NCI-H2196 (cell line): Measurements from ENCODE around the gene ELANE.
"Not testable (repeated sequence)": the region's sequence is repeated elsewhere in the genome, so short reads cannot be mapped to it uniquely, and the experiment has no call there.

Experiments used
- DNase-seq: peaks from one replicate; lab custom pipeline; 2025; ENCODE audit not compliant: unreplicated experiment; lab: John Stamatoyannopoulos, UW

The ELANE gene

DNA sequence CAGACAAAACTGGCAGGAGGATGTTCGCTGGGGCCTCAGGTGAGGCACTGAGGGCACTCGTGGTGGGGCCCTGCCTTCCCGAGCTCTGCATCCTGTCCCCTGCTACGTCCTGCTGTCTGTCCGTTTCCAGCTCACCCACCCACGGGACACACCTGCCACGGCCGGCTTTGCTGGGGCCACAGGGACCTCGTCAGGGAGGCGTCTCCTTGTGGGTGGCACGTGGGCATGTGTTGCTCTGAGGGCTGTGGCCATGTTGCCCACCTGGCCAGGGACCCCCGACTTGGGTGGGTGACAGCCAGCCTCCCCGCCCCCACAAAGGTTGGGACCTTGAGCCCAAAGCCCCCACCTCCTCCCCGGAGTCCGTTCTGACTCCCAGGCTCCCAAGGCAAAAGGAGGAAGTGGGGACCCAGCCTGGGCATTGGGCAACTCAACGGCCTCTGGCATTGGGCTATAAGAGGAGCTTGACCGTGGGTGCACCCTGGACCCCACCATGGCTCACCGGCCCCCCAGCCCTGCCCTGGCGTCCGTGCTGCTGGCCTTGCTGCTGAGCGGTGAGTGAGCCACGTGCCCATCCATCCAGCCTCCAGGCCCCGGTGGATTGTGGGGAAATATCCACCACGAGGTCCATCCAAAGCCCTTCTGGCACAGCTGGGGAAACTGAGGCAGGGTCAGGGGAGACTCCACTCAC, 11.4 kb upstream of the ELANE start, which contains the start of gene PRTN3:
Gene PRTN3 (plus strand): TSS at position 481 of the 688 bp plus-strand sequence. CDS start 10 bp downstream, at position 491.
- DNase-seq, result no peak

DNA sequence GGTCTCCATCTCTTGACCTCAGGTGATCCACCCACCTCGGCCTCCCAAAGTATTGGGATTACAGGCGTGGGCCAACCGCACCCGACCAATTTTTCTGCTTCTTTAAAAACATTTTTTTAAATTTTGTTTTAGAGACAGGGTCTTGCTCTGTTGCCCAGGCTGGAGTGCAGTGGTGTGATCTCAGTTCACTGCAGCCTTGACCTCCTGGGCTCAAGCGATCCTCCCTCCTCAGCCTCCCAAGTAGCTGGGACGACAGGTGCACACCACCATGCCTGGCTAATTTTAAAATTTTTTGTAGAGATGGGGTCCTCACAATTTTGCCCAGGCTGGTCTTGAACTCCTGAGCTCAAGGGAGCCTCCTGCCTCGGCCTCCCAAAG, 9.3 kb upstream of the ELANE start:
- not testable (repeated sequence) for DNase-seq

DNA sequence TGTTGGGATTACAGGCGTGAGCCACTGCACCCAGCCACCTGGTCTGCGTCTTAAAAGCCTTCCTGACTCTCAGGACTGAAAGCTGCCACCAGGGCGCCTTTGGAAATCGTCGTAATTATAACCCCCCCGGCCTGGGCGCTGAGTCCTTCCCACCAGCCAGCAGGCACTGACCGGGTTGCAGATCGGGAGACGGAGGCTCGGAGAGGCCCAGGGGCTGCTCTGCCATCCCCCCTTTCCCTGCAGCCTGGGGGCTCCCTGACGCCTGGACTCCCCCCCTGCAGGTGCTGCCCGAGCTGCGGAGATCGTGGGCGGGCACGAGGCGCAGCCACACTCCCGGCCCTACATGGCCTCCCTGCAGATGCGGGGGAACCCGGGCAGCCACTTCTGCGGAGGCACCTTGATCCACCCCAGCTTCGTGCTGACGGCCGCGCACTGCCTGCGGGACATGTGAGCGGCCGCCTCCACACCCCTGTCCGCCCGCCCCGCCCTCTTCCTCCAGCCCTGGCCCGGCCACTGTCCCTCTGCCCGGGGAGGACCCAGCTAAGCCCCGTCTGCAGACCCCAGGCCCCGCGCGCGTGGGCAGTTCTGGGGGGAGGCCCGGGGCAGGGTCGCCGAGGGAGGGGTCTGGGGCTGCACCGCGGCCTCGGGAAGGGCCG, 8.8 kb upstream of the ELANE start:
- peak; percentile 29 for DNase-seq

DNA sequence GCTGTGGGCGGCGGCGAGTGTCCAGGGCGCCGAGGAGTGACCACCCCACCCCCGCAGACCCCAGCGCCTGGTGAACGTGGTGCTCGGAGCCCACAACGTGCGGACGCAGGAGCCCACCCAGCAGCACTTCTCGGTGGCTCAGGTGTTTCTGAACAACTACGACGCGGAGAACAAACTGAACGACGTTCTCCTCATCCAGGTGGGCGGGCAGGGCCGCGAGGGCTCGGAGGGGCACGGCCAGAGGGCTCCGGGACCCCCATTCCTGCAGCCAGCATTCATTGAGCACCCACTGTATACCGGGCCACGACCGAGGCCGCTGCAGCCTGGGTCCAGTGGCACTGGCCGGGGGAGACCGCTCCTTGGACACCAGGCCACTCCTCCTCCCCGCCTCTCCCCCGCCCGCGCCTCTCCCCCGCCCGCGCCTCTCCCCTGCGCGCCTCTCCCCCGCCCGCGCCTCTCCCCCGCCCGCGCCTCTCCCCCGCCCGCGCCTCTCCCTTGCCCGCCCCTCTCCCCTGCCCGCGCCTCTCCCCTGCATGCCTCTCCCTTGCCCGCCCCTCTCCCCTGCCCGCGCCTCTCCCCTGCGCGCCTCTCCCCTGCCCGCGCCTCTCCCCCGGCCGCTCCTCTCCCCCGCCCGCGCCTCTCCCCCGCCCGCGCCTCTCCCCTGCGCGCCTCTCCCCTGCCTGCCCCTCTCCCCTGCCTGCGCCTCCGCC, 8.1 kb upstream of the ELANE start:
- no peak for DNase-seq

DNA sequence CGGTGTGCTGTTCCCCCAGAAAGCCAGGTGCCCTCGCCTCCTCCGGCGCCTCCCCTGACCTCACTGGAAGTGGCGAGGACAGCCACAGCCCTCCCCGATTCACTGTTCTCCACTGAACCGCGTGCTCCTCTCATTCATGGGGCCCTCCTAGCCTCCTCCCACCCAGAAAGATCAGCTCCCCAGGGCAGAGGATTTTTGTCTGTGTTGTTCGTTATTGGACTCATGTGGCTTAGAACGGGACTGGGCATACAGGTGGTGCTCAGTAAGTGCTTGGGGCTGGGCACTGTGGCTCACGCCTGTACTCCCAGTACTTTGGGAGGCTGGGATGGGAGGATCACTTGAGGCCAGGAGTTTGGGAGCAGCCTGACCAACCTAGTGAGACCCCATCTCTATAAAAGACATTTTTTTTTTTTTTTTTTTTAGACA, 7.5 kb upstream of the ELANE start:
- DNase-seq, result peak; percentile 28

DNA sequence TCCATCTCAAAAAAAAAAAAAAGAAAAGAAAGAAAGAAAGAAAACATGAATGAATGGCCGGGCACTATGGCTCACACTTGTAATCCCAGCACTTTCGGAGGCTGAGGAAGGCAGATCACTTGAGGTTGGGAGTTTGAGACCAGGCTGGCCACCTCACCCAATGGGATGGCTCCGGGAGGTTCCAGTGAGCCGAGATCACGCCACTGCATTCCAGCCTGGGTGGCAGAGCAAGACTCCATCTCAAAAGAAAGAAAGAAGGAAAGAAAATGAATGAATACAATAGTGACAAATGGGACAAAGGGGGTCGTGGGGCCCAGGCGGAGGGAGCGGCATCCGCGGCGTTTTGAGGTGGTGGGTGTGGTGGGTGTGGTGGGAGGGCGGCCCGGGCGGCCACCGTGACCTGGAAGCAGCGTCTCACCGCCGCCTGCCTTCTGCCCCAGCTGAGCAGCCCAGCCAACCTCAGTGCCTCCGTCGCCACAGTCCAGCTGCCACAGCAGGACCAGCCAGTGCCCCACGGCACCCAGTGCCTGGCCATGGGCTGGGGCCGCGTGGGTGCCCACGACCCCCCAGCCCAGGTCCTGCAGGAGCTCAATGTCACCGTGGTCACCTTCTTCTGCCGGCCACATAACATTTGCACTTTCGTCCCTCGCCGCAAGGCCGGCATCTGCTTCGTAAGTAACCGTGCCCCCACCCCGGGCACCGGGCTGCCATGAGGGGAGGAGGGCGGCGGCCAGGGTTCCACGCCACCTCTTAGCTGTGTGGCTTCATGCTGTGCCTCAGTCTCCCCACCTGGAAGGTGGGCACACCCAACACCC, 6.2 kb upstream of the ELANE start:
- no peak for DNase-seq

DNA sequence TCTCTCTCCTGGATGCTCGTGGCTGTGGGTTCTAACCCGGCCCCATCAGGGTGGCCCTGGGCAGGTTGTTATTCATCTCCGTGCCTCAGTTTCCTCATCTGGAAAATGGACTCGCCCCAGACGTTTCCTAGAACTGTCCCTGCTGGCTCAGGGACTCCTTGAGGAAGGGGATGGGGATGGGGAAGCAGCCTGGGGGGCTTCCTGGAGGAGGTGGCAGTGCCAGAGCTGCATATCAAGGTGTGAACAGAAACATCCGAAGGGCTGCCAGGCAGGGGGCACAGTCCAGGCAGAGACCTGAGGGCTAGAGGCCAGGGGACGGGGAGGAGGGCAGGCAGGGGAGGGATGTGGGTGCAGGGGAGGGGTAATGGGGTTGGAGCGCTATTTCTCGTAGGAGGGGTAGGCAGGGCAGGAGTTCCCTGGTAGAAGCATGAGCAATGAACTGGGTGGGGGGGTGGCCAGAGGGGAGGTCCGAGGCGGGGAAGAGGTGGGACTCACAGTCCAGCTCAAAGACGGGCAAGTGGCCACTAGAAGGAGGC, 3.6 kb upstream of the ELANE start:
- no peak for DNase-seq

DNA sequence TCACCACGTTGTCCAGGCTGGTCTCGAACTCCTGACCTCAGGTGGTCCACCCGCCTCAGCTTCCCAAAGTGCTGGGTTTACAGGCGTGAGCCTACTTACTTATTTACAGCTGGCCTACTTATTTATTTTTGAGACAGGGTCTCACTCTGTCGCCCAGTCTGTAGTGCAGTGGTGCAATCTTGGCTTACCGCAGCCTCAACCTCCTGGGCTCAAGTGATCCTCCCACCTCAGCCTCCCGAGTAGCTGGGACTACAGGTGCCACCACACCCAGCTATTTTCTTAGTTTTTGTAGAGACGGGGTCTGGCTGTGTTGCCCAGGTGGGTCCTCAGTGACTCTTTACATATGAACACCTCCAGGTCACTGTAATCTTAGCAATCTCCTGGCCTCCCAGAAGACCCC, 2.9 kb upstream of the ELANE start:
- DNase-seq, result not testable (repeated sequence)

DNA sequence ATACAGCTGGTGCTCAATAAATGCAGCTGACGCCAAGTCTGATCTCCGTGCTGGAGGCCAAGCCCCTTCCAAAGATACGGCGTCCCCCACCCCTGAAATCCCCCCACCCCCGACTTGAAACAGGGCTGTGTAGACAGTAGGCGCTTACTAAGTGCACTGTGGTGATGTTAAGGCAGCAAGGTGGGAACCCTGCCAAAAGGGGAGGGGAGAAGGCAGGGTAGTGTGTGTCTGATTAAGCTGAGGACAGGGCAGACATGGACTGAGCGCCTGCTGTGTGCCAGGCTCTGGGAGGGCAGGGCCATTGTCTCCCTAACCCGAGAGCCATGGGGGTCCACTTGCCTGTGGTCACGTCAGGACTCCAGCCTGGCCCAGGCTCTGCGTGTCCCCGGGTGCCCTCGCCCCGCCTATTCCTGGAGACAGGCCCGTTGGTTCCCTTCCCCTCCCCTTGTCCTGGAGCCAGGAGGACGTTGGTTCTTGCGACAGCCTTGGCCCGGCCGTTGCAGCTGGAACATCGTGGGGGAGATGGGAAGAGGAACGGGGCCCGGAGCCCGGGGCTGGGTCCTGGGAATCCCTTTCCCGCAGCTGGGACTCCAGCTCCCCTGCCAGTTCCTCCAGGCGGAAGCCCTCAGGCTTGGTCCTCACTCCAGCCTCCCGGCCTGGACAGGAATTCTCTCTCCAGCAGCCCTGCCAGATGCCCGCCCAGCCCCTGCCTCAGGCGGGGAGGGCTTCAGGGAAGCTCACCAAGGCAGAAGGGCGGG, 1.7 kb upstream of the ELANE start:
- DNase-seq, result peak; percentile 90

DNA sequence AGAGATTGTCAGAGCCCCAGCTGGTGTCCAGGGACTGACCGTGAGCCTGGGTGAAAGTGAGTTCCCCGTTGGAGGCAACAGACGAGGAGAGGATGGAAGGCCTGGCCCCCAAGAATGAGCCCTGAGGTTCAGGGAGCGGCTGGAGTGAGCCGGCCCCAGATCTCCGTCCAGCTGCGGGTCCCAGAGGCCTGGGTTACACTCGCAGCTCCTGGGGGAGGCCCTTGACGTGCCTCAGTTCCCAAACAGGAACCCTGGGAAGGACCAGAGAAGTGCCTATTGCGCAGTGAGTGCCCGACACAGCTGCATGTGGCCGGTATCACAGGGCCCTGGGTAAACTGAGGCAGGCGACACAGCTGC, 1.1 kb upstream of the ELANE start:
- DNase-seq, result no peak

DNA sequence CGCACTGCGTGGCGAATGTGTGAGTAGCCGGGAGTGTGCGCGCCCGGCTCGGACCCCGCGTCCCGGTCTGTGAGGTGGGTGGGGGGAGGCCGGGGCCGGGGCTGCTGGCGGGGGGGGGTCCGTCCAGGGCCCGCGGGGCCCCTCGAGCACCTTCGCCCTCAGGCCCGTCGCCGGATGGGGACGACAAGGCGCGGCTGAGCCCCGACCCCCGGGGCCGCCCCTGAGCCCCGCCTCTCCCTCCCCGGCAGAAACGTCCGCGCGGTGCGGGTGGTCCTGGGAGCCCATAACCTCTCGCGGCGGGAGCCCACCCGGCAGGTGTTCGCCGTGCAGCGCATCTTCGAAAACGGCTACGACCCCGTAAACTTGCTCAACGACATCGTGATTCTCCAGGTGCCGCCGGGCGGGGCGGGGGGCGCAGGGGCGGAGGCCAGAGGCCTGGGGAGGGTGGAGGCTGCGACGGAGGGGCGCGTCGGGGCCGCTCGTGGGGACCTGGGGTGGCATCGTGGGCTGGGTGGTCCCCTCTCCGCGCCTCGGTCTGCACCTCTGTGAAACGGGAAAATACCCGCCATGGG, 997 bp downstream of the ELANE start:
- DNase-seq, result no peak

DNA sequence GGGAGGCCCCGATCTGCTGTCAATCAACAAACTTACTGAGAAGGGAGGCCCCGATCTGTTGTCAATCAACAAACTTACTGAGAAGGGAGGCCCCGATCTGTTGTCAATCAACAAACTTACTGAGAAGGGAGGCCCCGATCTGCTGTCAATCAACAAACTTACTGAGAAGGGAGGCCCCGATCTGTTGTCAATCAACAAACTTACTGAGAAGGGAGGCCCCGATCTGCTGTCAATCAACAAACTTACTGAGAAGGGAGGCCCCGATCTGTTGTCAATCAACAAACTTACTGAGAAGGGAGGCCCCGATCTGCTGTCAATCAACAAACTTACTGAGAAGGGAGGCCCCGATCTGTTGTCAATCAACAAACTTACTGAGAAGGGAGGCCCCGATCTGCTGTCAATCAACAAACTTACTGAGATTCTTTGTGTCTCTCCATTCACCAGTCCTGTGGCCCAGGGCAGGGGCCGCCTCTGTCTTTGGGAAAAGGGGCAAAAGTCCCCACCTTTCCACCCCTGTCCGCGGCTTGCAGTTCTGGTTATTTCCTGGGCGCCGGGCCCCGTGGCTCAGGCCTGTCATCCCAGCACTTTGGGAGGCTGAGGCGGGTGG, 1.6 kb downstream of the ELANE start:
- not testable (repeated sequence) for DNase-seq

DNA sequence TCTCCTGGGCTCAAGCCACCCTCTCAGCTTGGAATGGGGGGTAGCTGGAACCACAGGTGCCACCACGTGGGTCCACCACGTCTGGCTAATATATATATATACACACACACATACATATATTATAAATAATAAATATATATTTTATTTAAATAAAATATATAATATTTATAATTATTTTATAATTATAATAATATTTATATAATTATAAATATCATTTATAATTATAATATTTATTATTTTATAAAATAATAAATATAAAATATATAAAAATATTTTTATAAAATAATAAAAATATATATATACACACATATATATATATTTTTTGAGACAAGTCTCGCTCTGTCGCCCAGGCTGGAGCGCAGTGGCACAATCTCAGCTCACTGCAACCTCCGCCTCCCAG, 2.4 kb downstream of the ELANE start:
- DNase-seq, result no peak

DNA sequence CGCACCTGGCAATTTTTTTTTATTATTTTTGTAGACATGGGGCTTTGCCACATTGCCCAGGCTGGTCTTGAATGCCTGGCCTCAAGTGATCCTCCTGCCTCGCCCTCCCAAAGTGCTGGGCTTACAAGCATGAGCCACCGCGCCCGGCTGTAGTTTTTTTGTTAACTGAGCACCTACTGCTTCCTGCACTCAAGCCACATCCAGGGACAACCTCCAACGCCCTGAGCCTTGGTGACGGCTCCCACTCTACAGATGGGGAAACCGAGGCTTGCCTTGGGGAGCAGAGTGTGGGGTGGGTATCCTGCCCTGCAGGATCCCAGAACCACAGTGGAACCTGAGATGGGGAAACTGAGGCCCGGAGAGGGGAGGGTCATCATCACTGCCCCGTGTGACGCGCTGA, 3.0 kb downstream of the ELANE start:
- DNase-seq, result no peak

DNA sequence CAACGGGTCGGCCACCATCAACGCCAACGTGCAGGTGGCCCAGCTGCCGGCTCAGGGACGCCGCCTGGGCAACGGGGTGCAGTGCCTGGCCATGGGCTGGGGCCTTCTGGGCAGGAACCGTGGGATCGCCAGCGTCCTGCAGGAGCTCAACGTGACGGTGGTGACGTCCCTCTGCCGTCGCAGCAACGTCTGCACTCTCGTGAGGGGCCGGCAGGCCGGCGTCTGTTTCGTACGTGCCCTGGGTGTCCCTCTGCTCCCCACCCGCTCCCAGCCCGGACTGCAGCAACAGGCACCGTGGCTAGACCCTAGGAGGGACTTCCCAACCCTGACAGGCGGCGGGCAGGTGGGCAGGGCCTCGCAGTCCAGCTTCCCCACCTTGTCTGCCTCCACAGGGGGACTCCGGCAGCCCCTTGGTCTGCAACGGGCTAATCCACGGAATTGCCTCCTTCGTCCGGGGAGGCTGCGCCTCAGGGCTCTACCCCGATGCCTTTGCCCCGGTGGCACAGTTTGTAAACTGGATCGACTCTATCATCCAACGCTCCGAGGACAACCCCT, 3.5 kb downstream of the ELANE start:
- DNase-seq, result no peak

DNA sequence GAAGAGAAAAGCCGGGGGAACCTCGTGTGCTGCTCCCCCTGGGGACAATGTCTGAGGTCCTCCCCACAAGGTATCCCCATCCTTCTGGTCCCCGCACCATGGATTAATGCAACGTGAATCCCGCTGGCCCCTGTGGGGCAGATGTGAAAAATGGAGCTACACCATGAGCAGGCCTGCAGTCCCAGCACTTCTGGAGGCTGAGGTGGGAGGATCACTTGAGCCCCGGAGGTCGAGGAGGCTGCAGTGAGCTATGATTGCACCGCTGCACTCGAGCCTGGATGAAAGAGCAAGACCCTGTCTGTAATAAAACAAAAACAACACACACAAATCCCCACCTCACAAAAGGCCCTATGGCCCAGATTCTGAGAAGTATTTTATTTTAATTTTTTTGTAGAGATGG, 6.2 kb downstream of the ELANE start:
- DNase-seq, result no peak

DNA sequence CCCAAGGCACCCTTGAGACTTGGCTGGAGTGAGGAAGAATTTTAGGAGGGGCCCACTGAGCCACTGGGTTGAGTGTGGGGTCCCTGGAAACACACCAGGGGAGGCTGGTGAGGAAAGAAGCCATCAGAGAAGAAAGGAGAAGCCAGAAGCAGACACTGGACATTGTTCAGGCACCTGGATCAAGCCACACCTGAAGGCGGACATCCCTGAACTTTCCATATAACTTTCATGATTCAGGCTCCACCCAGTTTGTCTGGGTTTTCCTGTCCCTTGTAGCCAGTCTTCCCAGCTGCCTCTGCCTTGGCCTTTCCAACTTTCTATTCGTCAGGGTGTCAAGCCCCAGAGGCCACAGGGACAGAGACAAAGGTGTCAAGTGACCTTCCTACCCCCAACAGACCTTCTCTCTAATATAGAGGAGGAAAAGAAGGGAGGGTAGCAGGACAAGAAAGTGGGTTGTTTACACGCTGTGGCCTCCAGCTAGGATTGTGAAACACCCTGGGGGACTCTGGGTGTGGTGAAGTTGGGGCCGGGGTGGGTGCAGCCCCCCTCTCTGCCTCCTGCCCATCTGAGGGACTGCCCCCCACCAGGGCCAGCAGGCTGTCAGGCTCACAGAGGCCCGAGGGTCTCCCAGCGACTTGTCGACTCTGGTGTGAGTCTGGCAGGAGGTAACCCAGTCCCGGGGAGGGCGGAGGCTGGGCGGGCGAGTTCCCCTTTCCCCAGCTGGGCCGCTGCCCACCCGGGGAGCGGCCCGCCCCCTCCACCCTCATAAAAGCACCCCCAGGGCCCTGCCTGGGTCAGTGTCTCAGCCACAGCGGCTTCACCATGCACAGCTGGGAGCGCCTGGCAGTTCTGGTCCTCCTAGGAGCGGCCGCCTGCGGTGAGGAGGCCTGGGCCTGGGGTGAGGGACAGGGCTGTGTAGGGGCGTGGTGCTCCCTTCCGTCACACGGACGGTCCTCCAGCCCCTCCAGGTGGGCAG, 7.1 kb downstream of the ELANE start, which contains the start of gene CFD:
Gene CFD (plus strand): TSS at position 797 of the 976 bp plus-strand sequence. CDS start 26 bp downstream, at position 823.
- no peak for DNase-seq

DNA sequence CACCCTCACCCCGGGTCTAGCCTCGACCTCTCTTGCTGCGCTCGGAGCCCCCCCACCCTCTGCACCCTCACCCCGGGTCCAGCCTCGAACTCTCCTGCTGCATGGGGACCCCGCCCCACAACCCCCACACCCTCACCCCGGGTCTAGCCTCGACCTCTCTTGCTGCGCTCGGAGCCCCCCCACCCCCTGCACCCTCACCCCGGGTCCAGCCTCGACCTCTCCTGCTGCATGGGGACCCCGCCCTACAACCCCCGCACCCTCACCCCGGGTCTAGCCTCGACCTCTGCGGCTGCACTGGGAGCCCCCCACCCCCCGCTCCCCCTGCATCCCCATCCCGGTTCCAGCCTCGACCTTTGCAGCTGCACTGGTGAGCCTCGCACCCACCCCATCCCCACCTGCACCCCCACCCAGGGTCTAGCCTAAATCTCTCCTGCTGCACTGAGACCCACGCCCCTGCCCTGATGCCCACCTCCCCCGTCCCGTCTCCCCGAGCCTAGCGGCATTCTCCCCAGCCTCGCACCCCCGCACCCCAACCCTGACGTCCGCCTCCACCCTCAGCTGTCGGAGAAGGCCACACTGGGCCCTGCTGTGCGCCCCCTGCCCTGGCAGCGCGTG, 9.1 kb downstream of the ELANE start:
- no peak for DNase-seq
